GM21786 (cell line): ENCODE measurements around the gene LRRC59.

ENCODE experiments used
- ATAC-seq: cut with Tn5 transposase; IDR thresholded peaks from one replicate; pipeline ENCODE4 v1.9.1; 2021; ENCODE audit not compliant: unreplicated experiment

LRRC59 gene

DNA sequence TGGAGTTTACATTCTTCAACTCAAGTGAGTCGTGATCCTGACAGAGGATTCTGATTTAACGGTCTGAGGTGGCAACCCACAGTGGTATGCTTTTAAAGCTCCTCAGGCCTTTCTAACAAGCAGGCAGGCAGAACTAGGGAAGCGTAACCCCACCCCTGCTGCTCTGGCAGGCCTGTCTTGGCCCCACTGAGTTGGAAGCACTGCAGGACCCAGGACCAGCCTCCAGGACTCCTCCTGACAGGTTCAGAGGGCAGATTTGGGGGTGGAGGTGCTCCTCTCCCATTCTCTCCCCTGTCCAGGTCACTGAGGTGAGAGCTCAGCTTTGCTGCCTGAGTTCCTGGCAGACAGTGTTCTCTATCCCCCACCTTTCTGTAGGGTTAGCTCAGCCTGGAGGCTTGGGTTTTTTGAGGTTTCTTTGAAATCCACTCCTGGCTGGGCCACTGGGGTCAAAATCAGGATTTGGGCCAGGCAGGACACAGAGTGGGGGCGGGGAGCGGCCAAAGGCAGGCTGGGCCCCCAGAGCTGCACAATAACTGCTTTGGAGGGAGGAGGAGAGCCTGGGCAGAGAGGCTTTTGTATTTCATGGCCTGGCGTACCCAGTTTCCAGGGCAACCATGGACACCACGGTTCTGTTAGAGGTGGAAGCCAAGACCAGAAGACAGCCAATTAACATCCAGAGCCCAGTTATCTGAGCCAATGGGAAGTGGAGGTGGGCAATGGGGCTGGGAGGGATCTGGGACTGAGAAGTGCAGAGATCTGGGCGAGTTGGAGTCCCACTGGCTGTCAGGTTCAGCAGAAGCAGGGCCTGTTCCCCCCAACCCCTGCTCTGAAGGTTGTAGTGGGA is 33.9 kb downstream of the LRRC59 start:
- ATAC-seq: no peak

DNA sequence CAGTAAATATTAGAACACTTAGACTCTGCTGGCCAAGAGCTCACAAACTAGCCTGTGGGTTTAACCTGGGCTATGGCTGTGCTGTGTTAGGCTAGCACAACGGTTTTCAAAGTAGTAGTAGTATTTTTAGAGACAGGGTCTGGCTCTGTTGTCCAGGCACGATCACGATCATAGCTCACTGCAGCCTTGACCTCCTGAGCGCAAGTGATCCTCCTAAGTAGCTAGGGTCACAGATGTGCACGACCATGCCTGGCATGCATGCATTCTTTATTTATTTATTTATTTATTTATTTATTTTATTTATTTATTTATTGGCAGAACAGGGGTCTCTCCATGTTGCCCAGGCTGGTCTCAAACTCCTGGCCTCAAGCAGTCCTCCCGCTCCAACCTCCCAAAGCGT is 34.7 kb downstream of the LRRC59 start:
- ATAC-seq: no peak

DNA sequence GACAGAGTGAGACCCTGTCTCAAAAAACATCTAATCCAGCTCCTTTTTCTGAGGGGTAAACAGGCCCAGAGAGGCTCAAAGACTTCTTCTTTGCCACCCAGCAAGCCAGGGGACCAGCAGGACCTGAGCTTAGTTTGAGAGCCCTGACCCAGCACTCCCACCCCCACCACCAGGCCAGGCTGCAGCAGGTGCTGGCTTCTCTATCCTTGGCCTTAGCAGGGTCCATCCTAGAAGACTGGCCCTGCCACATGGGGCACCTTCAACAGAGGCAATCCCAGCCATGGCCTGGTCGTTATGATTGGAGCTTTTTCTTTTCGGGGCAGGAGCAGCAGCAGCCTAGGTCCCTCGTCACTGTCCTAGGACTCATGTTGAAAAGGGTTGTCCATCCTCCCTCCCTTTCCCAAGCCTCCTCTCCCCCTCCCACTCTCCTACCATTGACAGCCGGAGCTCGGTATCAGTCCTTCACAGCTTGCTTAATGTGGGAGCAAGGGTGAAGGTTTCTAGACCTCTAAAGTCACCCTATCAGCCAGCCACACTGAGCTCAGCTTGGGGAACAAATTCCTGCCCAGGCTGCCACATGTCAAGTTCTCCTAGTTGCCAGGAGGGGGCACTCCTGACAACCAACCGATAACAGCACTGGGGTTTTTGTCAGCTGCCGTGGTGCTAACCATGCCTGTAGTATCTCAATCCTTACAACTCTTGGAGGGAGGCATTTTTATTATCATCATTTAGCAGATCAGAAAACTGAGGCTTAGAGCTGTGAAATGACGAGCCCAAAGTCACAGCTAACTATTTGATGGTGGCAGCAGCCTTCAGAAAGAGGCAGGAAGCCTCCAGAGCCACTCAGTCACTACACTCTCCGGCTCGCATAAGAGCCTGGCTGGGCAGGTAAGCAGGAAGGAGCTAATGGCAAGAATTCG is 35.5 kb downstream of the LRRC59 start:
- no peak for ATAC-seq

DNA sequence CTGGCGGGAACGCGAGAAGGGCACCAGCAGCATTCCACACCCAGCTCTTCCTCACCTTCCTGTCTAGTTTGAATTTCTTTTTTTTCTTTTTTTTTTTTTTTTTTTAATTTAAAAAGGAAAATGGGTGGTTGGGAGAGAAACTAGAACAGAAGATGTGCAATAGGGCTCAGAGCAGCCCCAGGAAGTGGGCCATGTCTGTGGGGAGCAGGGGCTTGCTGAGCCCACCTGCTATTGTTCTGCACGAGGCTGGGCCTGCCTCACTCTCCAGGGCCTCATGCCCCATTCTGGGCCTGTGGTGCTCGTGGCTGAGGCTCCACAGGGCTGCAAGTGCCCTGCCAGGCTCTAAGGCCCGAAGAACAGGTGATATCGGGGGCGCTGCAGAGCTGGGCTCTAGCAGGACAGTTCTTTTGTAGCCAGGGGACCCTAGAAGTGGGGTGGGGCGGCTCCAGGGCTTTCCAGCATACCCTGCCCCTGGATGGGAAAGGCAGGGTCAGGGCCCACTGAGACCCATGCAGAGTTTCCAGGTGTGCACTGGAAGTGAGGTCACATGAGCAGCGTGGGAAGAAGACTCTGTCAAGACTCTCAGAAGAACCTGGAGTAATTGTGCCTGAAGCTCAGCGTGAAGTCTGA is 36.7 kb downstream of the LRRC59 start:
- ATAC-seq: no peak

DNA sequence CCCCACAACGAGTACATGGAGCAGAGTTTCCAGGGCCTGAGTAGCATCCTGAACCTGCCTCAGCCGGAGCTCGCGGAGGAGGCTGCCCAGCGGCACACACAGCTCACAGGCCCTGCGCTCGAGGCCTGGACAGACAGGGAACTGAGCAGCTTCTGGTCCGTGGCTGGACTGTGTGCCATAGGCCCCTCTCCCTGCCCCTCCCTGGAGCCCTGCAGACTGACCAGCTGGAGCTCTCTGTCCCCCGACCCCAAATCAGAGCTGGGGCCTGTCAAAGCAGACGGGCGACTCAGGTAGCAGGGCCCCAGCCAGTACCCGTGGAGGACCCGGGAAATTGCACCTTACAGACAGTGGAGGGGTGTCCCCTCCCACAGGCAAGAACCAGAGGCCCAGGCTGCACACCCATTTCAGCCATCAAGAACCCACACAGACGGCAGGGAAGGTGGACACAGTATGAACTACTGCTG is 37.3 kb downstream of the LRRC59 start:
- ATAC-seq: no peak

DNA sequence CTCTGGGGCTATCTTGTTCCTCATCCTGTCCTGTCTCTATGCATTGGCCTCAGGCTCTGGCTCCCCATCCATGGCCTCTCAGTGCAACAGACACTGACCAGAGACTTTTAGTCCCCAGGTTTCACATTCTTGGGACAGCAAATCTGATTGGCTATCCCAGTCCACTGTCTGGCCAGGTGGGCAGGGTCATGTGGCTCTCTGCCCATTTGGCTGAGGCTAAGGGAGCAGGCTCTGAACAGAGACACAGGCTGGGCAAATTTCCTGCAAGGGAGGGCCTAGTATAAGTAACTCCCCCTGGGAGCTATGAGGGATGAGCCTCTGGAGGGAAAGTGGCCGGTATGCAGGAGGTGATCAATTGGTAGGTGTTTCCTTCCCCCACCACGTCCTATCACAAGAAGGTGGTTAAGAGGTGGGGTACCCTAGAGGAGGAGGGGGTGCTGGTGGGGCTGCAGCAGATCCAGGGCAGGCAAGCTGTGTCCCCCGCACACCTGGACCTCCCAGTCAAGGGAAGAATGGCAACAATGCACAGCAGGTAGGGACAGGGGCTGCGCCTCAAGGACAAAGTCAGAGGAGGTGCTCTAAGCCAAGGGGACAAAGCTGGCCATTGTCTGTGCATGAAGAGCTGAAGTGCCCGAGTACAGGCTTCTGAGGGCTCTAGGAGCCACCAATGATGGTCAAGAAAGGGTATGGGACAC is 38.2 kb downstream of the LRRC59 start:
- ATAC-seq: no peak

DNA sequence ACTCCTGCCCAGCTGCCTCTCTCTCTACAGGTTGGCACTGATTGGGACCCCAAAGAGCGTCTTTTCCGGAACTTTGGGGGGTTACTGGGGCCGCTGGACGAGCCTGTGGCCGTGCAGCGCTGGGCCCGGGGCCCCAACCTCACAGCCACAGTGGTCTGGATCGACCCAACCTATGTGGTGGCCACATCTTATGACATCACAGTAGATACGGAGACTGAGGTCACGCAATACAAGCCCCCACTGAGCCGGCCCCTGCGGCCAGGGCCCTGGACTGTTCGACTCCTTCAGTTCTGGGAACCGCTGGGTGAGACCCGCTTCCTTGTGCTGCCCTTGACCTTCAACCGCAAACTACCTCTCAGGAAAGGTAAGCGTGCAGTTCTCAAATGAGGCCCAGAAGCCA is 39.1 kb downstream of the LRRC59 start:
- ATAC-seq: no peak

DNA sequence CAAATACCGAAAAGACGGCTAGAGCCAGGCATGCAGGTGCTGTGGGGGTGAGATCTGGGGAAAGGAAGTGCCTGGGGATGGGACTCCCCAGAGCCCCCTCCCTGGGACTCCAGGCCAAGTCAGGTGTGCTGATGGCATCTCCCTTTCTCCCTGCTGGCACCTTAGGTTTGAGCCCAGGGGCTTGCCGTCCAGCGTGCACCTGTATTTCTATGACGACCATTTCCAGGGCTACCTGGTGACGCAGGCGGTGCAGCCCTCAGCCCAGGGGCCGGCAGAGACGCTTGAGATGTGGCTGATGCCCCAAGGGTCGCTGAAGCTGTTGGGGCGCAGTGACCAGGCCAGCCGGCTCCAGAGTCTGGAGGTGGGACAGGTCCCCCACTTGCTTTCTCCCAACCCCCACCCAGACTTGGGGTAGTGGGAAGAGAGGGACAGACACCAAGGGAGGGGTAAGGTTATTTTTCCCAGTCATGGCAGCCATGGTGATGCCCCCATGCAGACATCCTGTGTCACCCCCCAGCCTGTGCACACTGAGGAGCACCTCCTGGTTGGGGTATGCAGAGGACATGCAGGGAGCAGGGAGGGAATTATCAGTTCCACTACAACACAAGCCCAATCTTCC is 40.3 kb downstream of the LRRC59 start:
- ATAC-seq: no peak

DNA sequence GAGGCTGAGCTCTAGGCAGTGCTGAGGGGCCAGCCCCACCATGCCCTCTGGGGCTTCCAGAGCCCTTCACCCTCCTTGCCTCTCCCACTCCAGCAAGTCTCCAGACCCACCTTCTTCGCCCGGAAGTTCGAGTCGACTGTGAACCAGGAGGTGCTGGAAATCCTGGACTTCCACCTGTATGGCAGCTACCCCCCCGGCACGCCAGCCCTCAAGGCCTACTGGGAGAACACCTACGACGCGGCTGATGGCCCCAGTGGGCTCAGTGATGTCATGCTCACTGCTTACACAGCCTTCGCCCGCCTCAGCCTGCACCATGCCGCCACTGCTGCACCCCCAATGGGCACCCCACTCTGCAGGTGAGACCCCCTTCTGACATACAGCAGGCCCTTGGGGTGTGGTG is 40.9 kb downstream of the LRRC59 start:
- no peak for ATAC-seq

DNA sequence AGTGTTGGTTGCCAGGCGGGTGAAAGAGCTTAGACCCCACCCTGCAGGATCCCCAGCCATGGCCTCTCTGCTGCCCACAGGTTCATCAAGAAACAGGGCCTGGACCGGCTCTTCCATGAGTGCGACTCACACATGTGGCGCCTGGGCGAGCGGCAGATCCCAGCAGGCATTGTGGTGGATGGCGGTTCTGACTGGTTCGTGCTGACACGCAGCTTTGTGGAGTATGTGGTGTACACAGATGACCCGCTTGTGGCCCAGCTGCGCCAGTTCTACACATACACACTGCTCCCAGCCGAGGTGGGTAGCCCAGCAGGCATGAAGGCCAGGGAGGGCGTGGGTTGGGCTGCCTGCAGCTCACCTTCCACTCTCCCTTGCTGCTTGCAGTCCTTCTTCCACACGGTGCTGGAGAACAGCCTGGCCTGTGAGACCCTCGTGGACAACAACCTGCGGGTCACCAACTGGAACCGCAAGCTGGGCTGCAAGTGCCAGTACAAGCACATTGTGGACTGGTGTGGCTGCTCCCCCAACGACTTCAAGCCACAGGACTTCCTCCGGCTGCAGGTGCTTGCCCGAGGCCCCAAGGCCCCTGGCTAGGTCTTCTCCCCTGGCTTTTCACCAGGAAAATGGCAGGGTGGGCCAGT is 41.5 kb downstream of the LRRC59 start:
- ATAC-seq: no peak

DNA sequence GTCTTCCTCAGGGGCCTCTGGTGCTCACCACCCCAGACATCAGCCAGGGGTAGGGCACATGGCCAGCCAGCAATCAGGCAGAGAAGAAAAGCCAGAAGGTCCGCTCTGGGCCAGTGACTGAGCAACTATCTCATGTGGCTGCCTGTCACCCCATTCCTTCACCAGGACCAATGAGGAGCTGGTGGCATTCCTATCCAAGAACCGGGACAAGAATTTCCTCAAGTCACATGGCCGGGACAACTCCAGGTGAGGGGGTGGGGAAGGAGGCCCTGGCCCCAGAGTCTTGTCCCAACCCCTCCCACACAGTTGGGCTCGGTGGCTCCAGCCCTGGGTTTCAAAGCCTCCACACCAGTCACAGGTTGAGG is 42.0 kb downstream of the LRRC59 start:
- no peak for ATAC-seq

DNA sequence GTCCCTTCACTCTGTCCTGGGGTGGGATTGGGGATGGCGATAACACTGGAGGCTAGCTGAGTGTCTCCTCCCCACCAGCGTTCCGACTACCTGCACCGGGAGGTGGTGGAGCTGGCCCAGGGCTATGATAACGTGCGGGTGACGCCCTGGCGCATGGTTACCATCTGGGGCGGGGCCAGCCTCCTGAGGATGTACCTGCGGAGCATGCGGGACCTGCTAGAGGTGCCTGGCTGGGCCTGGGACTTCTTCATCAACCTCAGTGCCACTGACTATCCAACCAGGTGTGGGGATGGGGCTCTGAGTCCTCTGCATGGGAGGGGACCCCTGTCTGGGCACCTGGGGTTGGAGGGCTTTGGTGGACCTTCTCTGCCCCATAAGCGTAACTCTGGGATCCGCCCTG is 42.5 kb downstream of the LRRC59 start:
- ATAC-seq: no peak

DNA sequence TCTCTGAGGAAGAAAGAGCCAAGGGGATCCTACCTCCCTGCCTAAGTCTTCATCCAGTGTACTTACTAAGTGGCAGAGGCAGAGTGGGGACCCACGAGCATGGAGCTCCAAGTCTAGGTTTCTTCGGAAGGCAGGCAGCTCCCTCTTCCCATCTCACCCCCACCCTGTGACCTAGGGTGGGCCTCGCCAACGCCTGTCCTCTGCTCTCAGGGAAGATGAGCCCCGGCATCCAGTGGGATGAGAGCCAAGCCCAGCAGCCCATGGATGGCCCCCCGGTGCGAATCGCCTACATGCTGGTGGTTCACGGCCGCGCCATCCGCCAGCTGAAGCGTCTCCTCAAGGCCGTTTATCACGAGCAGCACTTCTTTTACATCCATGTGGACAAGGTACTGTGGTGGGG is 43.1 kb downstream of the LRRC59 start:
- no peak for ATAC-seq

DNA sequence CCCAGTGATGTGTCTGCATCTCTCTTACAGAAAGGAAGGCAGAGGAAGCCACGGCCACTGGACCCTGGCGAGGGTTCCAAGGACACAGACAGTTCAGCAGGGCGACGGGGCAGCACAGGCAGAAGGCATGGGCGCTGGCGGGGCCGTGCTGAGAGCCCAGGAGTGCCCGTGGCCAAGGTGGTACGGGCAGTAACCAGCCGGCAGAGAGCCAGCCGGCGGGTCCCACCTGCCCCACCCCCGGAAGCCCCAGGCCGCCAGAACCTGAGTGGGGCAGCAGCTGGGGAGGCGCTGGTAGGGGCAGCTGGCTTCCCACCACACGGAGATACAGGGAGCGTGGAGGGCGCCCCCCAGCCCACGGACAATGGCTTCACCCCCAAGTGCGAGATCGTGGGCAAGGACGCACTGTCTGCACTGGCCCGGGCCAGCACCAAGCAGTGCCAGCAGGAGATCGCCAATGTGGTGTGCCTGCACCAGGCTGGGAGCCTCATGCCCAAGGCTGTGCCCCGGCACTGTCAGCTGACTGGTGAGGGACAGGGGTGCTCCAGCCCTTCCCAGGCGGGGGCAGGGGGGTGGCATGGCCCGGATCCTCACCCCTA is 43.6 kb downstream of the LRRC59 start:
- ATAC-seq: no peak

DNA sequence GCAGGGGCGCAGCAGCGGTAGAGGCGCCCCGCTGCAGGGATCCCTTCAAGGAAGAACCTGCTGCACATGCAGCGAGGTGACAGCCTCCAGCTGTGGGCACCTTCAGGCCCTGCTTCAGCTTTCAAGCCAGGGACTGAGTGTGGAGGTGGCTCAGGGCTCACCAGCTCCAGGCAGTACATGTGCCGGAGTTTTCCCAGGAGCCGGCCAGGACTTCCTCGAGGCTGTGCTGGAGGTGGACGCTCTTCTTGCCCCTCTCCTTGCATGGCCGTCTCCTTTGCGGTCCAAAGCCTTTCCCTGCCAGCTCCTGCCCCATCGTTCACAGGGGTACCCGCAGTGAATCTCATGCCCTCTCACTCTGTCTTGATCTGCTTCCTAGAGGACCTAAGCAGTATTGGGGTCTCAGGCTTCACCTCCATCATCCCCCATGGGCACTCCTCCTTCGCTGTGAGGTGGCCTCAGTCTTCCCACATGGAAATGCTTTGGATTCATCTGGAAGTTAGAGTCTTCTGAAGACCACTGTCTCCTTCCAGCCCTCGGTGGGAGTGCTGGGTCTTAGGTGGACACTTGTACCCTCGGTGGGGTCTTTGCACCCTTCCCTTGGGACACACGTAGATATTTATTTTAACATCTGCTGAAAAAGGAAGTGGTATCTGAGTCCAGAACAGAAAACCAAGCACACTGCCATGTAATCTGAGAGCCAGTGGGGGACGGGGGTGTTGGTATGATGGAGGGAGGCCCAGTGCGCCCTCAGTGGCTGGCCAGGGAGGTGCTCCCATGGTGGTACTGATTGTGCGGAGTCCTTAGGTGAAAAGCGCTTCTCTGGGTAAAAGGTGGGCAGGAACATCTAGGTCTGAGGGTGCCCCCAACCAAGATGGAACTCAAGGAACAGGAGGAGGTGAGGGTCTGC is 44.4 kb downstream of the LRRC59 start:
- no peak for ATAC-seq

DNA sequence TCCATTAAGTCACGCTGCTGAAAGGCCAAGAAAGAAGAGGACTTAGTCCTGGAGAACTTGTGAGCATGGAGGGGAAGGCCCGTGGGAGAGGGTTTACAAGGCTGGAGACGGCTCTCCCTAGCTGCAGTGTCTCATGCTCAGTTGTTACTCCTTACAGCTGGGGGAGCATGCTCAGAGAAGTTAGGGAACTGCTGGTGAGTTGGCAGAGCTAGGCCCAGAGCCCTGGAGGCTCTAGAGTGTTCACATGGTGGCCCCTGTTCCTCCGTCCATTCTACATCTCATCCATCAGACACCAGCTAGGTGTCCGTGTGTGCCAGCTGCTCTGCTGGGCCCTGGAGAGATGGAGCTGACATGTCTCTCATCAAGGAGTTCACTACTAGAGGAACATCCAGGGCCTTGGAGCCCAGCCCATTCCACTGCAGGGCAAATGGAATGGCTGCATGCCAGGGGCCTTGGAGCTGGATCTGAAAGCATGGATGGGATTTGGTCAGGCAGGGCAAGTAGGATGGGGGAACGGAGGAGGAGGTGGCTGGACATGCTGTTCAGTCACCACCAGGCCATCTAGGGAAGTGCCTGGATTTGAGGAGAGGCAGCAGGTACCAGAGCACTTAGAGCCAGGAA is 45.1 kb downstream of the LRRC59 start:
- ATAC-seq: no peak

DNA sequence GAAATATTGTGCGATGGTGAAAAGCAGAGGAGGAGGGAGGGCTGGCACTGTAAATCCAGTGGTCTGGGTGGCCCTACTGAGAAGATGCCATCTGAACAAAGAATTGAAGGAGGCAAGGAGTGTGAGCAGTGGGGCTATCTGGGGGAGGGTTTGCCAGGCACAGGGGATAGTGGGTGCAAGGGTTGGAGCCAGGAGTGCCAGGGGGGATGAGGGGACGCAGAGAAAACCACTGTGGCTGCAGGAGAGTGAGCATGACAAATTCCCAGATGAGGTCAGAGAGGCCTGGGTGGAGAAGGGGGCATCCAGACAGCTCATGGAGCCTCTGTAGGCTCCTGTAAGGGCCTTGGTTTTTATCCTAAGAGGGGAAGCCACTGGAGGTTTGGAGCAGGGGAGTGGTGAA is 46.6 kb downstream of the LRRC59 start:
- ATAC-seq: no peak

DNA sequence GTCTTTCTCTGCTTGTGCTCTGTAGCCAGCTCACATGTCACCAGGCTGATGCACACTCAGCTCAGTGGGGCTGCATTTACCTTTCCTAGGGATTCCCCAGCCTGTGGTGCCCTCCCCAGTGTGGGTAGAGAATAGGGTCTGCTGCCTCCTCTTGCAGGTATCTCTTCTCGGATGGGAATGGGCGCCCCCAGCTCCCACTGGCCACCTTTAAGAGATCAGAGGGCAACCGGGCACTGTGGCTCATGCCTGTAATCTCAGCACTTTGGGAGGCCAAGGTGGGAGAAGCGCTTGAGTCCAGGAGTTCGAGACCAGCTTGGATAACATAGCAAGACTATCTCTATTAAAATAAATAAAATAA is 48.1 kb downstream of the LRRC59 start:
- no peak for ATAC-seq
